Hepatocyte (in vitro differentiated cells): Measurements from ENCODE around the gene CENPU. TPM values are rescaled to one million over a fixed set of nuclear protein-coding genes. Genes with fewer than 3 reads are reported as not detected.

Experiments
- DNase-seq: peaks from one replicate; pipeline ENCODE4 v3.0.0-alpha.2; 2016; ENCODE audit warnings: low spot score
- H2AFZ ChIP-seq: fragments of 200-600 bp; sonication (generic); 2 replicates; pipeline ENCODE4 v1.6.0; 2016; ENCODE audit warnings: antibody characterized with exemption, mild to moderate bottlenecking
- H3K27ac ChIP-seq: fragments of 200-600 bp; sonication (generic); 2 replicates; pipeline ENCODE4 v1.5.1; 2016; ENCODE audit warnings: mild to moderate bottlenecking
- H3K27me3 ChIP-seq: fragments of 200-600 bp; sonication (generic); 2 replicates; pipeline ENCODE4 v1.6.1; 2016
- H3K36me3 ChIP-seq: fragments of 200-600 bp; sonication (generic); replicated peaks from 2 replicates; pipeline ENCODE4 v1.5.1; 2016; ENCODE audit warnings: low read depth; ENCODE audit not compliant: insufficient read depth
- H3K4me1 ChIP-seq: fragments of 200-600 bp; sonication (generic); 2 replicates; pipeline ENCODE4 v1.5.1; 2016; ENCODE audit warnings: mild to moderate bottlenecking, moderate library complexity; ENCODE audit not compliant: insufficient read depth
- H3K4me2 ChIP-seq: fragments of 200-600 bp; sonication (generic); 2 replicates; pipeline ENCODE4 v1.6.0; 2016
- H3K4me3 ChIP-seq: fragments of 200-600 bp; sonication (generic); 2 replicates; pipeline ENCODE4 v1.5.1; 2016; ENCODE audit warnings: mild to moderate bottlenecking
- H3K79me2 ChIP-seq: fragments of 200-600 bp; sonication (generic); 2 replicates; pipeline ENCODE4 v1.6.0; 2017; ENCODE audit warnings: mild to moderate bottlenecking
- H3K9me2 ChIP-seq: fragments of 200-600 bp; sonication (generic); replicated peaks from 2 replicates; pipeline ENCODE4 v1.6.0; 2017; ENCODE audit warnings: mild to moderate bottlenecking; ENCODE audit not compliant: insufficient read depth
- H3K9me3 ChIP-seq: fragments of 200-600 bp; sonication (generic); 2 replicates; pipeline ENCODE4 v1.5.1; 2016; ENCODE audit warnings: low read depth, mild to moderate bottlenecking
- H4K20me1 ChIP-seq: fragments of 200-600 bp; sonication (generic); 2 replicates; pipeline ENCODE4 v1.6.0; 2016; ENCODE audit warnings: mild to moderate bottlenecking; ENCODE audit not compliant: insufficient read depth, poor library complexity, severe bottlenecking
- CTCF ChIP-seq: fragments of 200-600 bp; sonication (generic); IDR thresholded peaks from 2 replicates; pipeline ENCODE4 v1.5.1; 2016; ENCODE audit warnings: antibody characterized with exemption, mild to moderate bottlenecking; ENCODE audit not compliant: poor library complexity
- EZH2 ChIP-seq: fragments of 200-600 bp; sonication (generic); IDR thresholded peaks from 2 replicates; pipeline ENCODE4 v1.6.1; 2016; ENCODE audit warnings: antibody characterized with exemption, mild to moderate bottlenecking, borderline replicate concordance
- EZH2phosphoT487 ChIP-seq: fragments of 200-600 bp; sonication (generic); IDR thresholded peaks from one replicate; pipeline ENCODE4 v1.6.1; 2018; ENCODE audit warnings: antibody characterized with exemption, mild to moderate bottlenecking, low read depth, moderate library complexity; ENCODE audit not compliant: unreplicated experiment, severe bottlenecking
- WGBS: methylation state at CpG from one replicate; pipeline ENCODE4 v1.1.6; 2016; ENCODE audit warnings: low lambda C conversion rate; ENCODE audit errors: missing lambda C conversion rate; 5-methylcytosine and 5-hydroxymethylcytosine counted together
- polyA plus RNA-seq: library from polyadenylated mRNA; unstranded; fragments of >200 nt; fragmentation: Nextera tagmentation; extraction: Ambion mirVana; gene quantifications from 2 replicates; pipeline ENCODE4 v1.2.1, GENCODE V29; 2016
- total RNA-seq: library from RNA; depleted of rRNA; stranded (reverse); fragments of >200 nt; gene quantifications from 2 replicates; pipeline ENCODE4 v1.2.3, GENCODE V29; 2014

CENPU gene
- total and polyA plus RNA-seq, 2 experiments from 2014 or later = 7.8 to 10.0 TPM

- no peak overlapping the region for H3K4me2 ChIP-seq
- H3K9me3 ChIP-seq = no peaks in the 10 kb centered on the region
- TF ChIP-seq CTCF (no peak), EZH2phosphoT487 (no peak), EZH2 (no peak)
- no peaks in the 10 kb centered on the region for H3K4me1 ChIP-seq
- no peaks in the 10 kb centered on the region for H3K79me2 ChIP-seq
- no peaks in the 10 kb centered on the region for H3K36me3 ChIP-seq
- no peaks in the 10 kb centered on the region for H3K27me3 ChIP-seq
- H3K9me2 ChIP-seq = no peaks in the 10 kb centered on the region
- 90% methylated on average over 3 of the region's 3 CpGs for WGBS
- H3K4me3 ChIP-seq = no peak overlapping the region
- H2AFZ ChIP-seq = no peak overlapping the region
- no peak for DNase-seq
- H3K27ac ChIP-seq = no peak overlapping the region
- H4K20me1 ChIP-seq = no peaks in the 10 kb centered on the region
Observed at GRCh38 chr4:184675821-184676492, 57.9 kb downstream of the CENPU start.

GRCh38 chr4:184675018-184675417 lies 58.9 kb downstream of the CENPU start:
- no peak overlapping the region for H2AFZ ChIP-seq
- no peaks in the 10 kb centered on the region for H3K4me1 ChIP-seq
- TF ChIP-seq EZH2phosphoT487 = no peak
- no peak for TF ChIP-seq EZH2
- no peak for TF ChIP-seq CTCF
- H3K9me2 ChIP-seq = no peaks in the 10 kb centered on the region
- no peak overlapping the region for H3K4me3 ChIP-seq
- no peaks in the 10 kb centered on the region for H3K27me3 ChIP-seq
- no peak overlapping the region for H3K27ac ChIP-seq
- H3K9me3 ChIP-seq = no peaks in the 10 kb centered on the region
- no peaks in the 10 kb centered on the region for H3K36me3 ChIP-seq
- no peaks in the 10 kb centered on the region for H4K20me1 ChIP-seq
- H3K4me2 ChIP-seq = no peak overlapping the region
- H3K79me2 ChIP-seq = no peaks in the 10 kb centered on the region
- no peak for DNase-seq
- WGBS = 97% methylated on average over 5 of the region's 5 CpGs

GRCh38 chr4:184674011-184674410 lies 59.9 kb downstream of the CENPU start:
- no peaks in the 10 kb centered on the region for H3K27me3 ChIP-seq
- no peaks in the 10 kb centered on the region for H3K79me2 ChIP-seq
- H3K4me3 ChIP-seq = no peak overlapping the region
- no peaks in the 10 kb centered on the region for H3K9me3 ChIP-seq
- H3K36me3 ChIP-seq = no peaks in the 10 kb centered on the region
- H3K4me1 ChIP-seq = no peaks in the 10 kb centered on the region
- no peak overlapping the region for H2AFZ ChIP-seq
- no peaks in the 10 kb centered on the region for H3K9me2 ChIP-seq
- TF ChIP-seq EZH2 (no peak), CTCF (no peak), EZH2phosphoT487 (no peak)
- H4K20me1 ChIP-seq = no peaks in the 10 kb centered on the region
- no peak overlapping the region for H3K27ac ChIP-seq
- WGBS = 97% methylated on average over 4 of the region's 4 CpGs
- no peak for DNase-seq
- H3K4me2 ChIP-seq = no peak overlapping the region

GRCh38 chr4:184672741-184673140 lies 61.2 kb downstream of the CENPU start:
- no peak for DNase-seq
- TF ChIP-seq EZH2 (no peak), EZH2phosphoT487 (no peak), CTCF (no peak)
- Histone ChIP-seq H4K20me1 (no peaks in the 10 kb centered on the region), H3K4me2 (no peak overlapping the region), H3K27me3 (no peaks in the 10 kb centered on the region), H3K9me3 (no peaks in the 10 kb centered on the region), H3K4me3 (no peak overlapping the region), H3K9me2 (no peaks in the 10 kb centered on the region), H3K79me2 (no peaks in the 10 kb centered on the region), H3K36me3 (no peaks in the 10 kb centered on the region), H2AFZ (no peak overlapping the region), H3K27ac (no peak overlapping the region), H3K4me1 (no peaks in the 10 kb centered on the region)
- 95% methylated on average over 6 of the region's 6 CpGs for WGBS
